Muscle layer of duodenum (tissue), 2 donors: Measurements from ENCODE around the gene SPOCK1.

ENCODE experiments used
- H3K27ac ChIP-seq: one replicate; pipeline ENCODE4 v1.7.0; 2013; ENCODE audit warnings: mild to moderate bottlenecking, low read length
- H3K27me3 ChIP-seq: one replicate; pipeline ENCODE4 v1.7.0; 2013; ENCODE audit warnings: low read depth, mild to moderate bottlenecking, control low read depth, low read length
- H3K36me3 ChIP-seq, 2 donors: one replicate each; pipeline ENCODE4 v1.7.0; 2013; ENCODE audit warnings: low read length in 2 of 2, control low read depth in 1 of 2, mild to moderate bottlenecking in 1 of 2; ENCODE audit not compliant: insufficient read depth in 2 of 2, control insufficient read depth in 1 of 2
- H3K4me1 ChIP-seq, 2 donors: one replicate each; pipeline ENCODE4 v1.7.0; 2013; ENCODE audit warnings: low read length in 2 of 2, mild to moderate bottlenecking in 2 of 2, control low read depth in 1 of 2, moderate library complexity in 1 of 2; ENCODE audit not compliant: insufficient read depth in 2 of 2, control insufficient read depth in 1 of 2
- H3K4me3 ChIP-seq, 2 donors: one replicate each; pipeline ENCODE4 v1.7.0; 2013; ENCODE audit warnings: low read length in 2 of 2, low read depth in 1 of 2, mild to moderate bottlenecking in 1 of 2
- H3K9me3 ChIP-seq, 2 donors: one replicate each; pipeline ENCODE4 v1.7.0; 2013; ENCODE audit warnings: low read length in 2 of 2, control low read depth in 1 of 2, mild to moderate bottlenecking in 1 of 2; ENCODE audit not compliant: control insufficient read depth in 1 of 2
- donor health status: healthy.

Gene SPOCK1

GRCh38 chr5:137360607-137361006, 138.5 kb downstream of the SPOCK1 start:
- Histone ChIP-seq H3K4me1 (no peaks in the 10 kb centered on the region), H3K27me3 (no peaks in the 10 kb centered on the region), H3K36me3 (no peaks in the 10 kb centered on the region), H3K9me3 (no peaks in the 10 kb centered on the region), H3K4me3 (no peak overlapping the region), H3K27ac (no peak overlapping the region)

DNA sequence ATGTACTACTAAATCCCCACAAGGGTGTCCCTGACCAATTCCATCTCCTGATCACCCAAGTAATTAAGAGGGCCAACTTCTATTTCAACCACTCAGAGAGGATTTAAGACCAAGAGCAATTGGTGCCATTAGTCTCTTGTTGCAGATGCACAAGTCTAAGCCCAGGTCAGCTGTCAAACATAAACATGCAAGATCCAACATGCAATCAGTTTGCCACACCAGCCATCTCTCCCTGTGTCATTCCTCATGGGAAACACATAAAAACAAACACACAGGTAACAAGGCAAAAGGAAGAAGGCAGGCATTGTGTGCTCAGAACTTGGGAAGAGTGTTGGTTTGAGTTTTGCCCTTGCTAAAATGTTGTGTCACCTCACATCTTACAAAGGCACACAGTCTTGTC, 139.2 kb downstream of the SPOCK1 start:
- Histone ChIP-seq H3K36me3 (no peaks in the 10 kb centered on the region), H3K27me3 (no peaks in the 10 kb centered on the region), H3K9me3 (no peaks in the 10 kb centered on the region), H3K4me3 (no peak overlapping the region), H3K27ac (no peak overlapping the region), H3K4me1 (no peaks in the 10 kb centered on the region)

DNA sequence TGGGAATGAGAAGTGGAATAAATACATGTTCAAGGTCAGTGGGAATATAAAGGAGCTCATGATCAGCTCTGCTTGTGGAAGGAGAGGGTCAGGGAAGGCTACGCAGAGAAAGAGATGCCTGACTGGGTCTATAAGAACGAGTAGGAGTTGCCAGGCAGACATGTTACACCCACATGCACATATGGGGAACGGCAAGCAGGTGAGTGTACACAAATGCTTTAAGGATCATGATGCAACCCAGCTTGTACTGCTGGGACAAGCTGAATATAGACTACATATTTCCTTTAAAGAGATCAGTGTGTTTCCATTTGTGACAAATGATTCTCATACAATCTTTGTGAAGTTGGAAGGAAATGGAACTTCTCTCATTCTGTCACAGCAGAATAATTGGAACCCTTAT, 141.7 kb downstream of the SPOCK1 start:
- Histone ChIP-seq H3K4me3 (no peak overlapping the region), H3K4me1 (no peaks in the 10 kb centered on the region), H3K27me3 (no peaks in the 10 kb centered on the region), H3K9me3 (no peaks in the 10 kb centered on the region), H3K27ac (no peak overlapping the region), H3K36me3 (no peaks in the 10 kb centered on the region)

DNA sequence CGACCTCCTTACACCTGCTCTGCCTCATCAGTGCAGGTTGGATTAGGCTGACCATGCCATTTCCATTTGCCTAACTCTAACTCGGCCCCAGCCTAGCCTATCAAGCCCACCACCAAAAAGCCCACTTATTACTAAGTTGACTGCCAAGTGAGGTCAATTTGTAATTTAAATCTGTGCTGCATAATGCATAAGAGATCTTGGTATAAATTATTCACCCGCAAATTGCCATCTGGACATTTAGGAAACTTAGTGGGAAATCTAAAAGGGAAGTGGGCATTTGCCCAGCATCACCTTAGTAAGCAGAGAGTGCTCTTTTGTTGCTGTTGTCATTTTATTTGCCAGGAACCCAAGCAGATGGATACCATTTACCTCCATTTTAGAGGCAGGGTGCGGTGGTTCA, 143.0 kb downstream of the SPOCK1 start:
- Histone ChIP-seq H3K27me3 (no peaks in the 10 kb centered on the region), H3K4me3 (no peak overlapping the region), H3K4me1 (no peaks in the 10 kb centered on the region), H3K9me3 (no peaks in the 10 kb centered on the region), H3K27ac (no peak overlapping the region), H3K36me3 (no peaks in the 10 kb centered on the region)

- H3K36me3 ChIP-seq: no peaks in the 10 kb centered on the region
- H3K4me1 ChIP-seq: no peaks in the 10 kb centered on the region
- H3K4me3 ChIP-seq: no peak overlapping the region
- no peak overlapping the region for H3K27ac ChIP-seq
- no peaks in the 10 kb centered on the region for H3K27me3 ChIP-seq
- H3K9me3 ChIP-seq: no peaks in the 10 kb centered on the region
Measured at GRCh38 chr5:137355708-137356107, 143.4 kb downstream of the SPOCK1 start.

- no peaks in the 10 kb centered on the region for H3K9me3 ChIP-seq
- no peaks in the 10 kb centered on the region for H3K27me3 ChIP-seq
- no peak overlapping the region for H3K27ac ChIP-seq
- no peaks in the 10 kb centered on the region for H3K36me3 ChIP-seq
- no peaks in the 10 kb centered on the region for H3K4me1 ChIP-seq
- no peak overlapping the region for H3K4me3 ChIP-seq
Measured at GRCh38 chr5:137352095-137352494, 147.0 kb downstream of the SPOCK1 start.

- Histone ChIP-seq H3K4me1 (no peaks in the 10 kb centered on the region), H3K27ac (no peak overlapping the region), H3K9me3 (no peaks in the 10 kb centered on the region), H3K4me3 (no peak overlapping the region), H3K36me3 (no peaks in the 10 kb centered on the region), H3K27me3 (no peaks in the 10 kb centered on the region)
Measured at GRCh38 chr5:137350791-137351190, 148.3 kb downstream of the SPOCK1 start.

- Histone ChIP-seq H3K27me3 (no peaks in the 10 kb centered on the region), H3K4me1 (no peaks in the 10 kb centered on the region), H3K27ac (no peak overlapping the region), H3K4me3 (no peak overlapping the region), H3K9me3 (no peaks in the 10 kb centered on the region), H3K36me3 (no peaks in the 10 kb centered on the region)
Measured at GRCh38 chr5:137348759-137349158, 150.4 kb downstream of the SPOCK1 start.

DNA sequence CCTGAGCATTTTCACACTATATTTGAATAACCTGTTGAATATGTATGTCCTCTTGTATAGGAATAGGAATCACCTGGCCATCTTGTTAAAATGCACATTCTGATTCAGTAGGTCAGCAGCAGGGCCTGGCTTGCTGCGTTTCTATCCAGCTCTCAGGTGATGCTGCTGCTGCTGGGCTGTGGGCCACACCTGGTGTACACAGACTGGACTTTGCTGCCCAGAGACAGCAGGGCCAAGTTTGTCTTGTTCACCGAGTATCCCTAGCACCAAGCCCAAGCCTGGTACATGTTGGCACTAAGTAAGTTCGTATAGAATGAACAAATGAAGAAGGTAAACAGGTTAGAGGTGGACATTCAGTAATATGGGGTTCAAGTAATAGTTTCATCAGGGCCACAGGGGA, 151.3 kb downstream of the SPOCK1 start:
- Histone ChIP-seq H3K4me3 (no peak overlapping the region), H3K27ac (no peak overlapping the region), H3K27me3 (no peaks in the 10 kb centered on the region), H3K4me1 (no peaks in the 10 kb centered on the region), H3K9me3 (no peaks in the 10 kb centered on the region), H3K36me3 (no peaks in the 10 kb centered on the region)

DNA sequence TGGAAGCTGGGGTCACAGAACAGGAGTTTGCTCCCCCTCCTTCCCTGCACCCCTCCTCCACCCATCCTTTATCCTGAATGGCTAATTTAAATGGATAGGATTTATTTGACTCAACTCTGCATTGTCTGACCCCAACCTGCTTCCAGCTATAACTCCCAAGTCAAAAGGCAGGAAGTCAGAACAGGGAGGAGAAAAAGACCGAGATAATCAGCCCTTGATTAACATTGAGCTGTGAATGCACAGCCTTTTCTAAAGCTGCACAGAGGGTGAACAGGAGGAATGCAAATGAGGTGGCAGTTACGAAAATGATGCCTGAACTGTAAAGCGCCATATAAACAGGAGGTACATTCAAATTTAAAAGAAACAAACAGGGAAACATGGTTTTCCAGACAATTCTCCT, 152.8 kb downstream of the SPOCK1 start:
- H3K4me3 ChIP-seq: no peak overlapping the region
- H3K36me3 ChIP-seq: no peaks in the 10 kb centered on the region
- H3K4me1 ChIP-seq: no peaks in the 10 kb centered on the region
- H3K9me3 ChIP-seq: no peaks in the 10 kb centered on the region
- no peaks in the 10 kb centered on the region for H3K27me3 ChIP-seq
- no peak overlapping the region for H3K27ac ChIP-seq

- Histone ChIP-seq H3K4me1 (no peaks in the 10 kb centered on the region), H3K4me3 (no peak overlapping the region), H3K27me3 (no peaks in the 10 kb centered on the region), H3K36me3 (no peaks in the 10 kb centered on the region), H3K27ac (no peak overlapping the region), H3K9me3 (no peaks in the 10 kb centered on the region)
Measured at GRCh38 chr5:137345396-137345795, 153.7 kb downstream of the SPOCK1 start.

GRCh38 chr5:137344723-137345322, 154.3 kb downstream of the SPOCK1 start:
- no peak overlapping the region for H3K4me3 ChIP-seq
- no peak overlapping the region for H3K27ac ChIP-seq
- H3K27me3 ChIP-seq: no peaks in the 10 kb centered on the region
- no peaks in the 10 kb centered on the region for H3K4me1 ChIP-seq
- no peaks in the 10 kb centered on the region for H3K36me3 ChIP-seq
- H3K9me3 ChIP-seq: no peaks in the 10 kb centered on the region
